Neural crest cell (in vitro differentiated cells): ENCODE measurements around the gene APOB. TPM values are rescaled to one million over a fixed set of nuclear protein-coding genes. Genes with fewer than 3 reads are reported as not detected.

Experiments
- DNase-seq: peaks from one replicate; pipeline ENCODE4 v3.0.0; 2021; ENCODE audit warnings: low read depth, mixed read lengths, low spot score
- H3K27ac Mint-ChIP-seq: one replicate; pipeline ENCODE4 v1.8.0; 2021; ENCODE audit warnings: mild to moderate bottlenecking, mixed read lengths; ENCODE audit not compliant: unreplicated experiment
- H3K27me3 Mint-ChIP-seq: 2 replicates; pipeline ENCODE4 v1.8.0; 2021; ENCODE audit warnings: low read depth, mild to moderate bottlenecking, mixed read lengths
- H3K36me3 Mint-ChIP-seq: 2 replicates; pipeline ENCODE4 v1.8.0; 2021; ENCODE audit warnings: low read depth, mild to moderate bottlenecking, mixed read lengths
- H3K4me1 Mint-ChIP-seq: 2 replicates; pipeline ENCODE4 v1.8.0; 2021; ENCODE audit warnings: mixed read lengths
- H3K4me3 Mint-ChIP-seq: one replicate; pipeline ENCODE4 v1.8.0; 2021; ENCODE audit warnings: mild to moderate bottlenecking, mixed read lengths
- H3K9me3 Mint-ChIP-seq: 2 replicates; pipeline ENCODE4 v1.8.0; 2021; ENCODE audit warnings: mixed read lengths
- total RNA-seq: library from RNA; stranded (reverse); gene quantifications from 2 replicates; pipeline ENCODE4 v1.2.1, GENCODE V29; 2021
- TF ChIP-seq, protein P1 (sequence below): fragments of 200-600 bp; sonication (generic); conservative IDR thresholded peaks from 2 replicates; pipeline ENCODE4 v1.5.0; 2021; ENCODE audit warnings: antibody characterized with exemption, mild to moderate bottlenecking

Gene APOB
- total RNA-seq, 1 donor from 2014 or later: 0.09 TPM

DNA sequence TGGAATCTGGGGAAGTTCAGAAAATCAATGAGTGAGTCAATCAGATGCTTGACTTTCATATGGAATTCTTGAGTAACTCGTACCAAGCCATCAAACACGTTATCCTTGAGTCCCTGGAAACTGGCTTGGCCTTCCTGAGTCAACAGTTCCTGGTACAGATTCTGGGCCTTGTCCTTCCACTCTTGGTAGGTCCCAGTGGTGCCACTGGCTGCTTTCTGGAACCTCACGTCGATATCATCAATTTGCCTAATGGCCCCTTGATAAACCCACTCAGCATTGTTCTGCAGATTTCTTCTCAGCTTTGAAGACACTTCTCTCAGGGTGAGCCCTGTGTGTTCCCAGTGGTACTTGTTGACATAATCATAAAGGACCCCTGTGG lies 41.1 kb downstream of the APOB start:
- H3K9me3 Mint-ChIP-seq: no peaks in the 10 kb centered on the region
- H3K27ac Mint-ChIP-seq: no peak overlapping the region
- no peaks in the 10 kb centered on the region for H3K36me3 Mint-ChIP-seq
- H3K27me3 Mint-ChIP-seq: peaks cover 41% of the 10 kb centered on the region
- no peak for DNase-seq
- TF ChIP-seq, protein P1, sequence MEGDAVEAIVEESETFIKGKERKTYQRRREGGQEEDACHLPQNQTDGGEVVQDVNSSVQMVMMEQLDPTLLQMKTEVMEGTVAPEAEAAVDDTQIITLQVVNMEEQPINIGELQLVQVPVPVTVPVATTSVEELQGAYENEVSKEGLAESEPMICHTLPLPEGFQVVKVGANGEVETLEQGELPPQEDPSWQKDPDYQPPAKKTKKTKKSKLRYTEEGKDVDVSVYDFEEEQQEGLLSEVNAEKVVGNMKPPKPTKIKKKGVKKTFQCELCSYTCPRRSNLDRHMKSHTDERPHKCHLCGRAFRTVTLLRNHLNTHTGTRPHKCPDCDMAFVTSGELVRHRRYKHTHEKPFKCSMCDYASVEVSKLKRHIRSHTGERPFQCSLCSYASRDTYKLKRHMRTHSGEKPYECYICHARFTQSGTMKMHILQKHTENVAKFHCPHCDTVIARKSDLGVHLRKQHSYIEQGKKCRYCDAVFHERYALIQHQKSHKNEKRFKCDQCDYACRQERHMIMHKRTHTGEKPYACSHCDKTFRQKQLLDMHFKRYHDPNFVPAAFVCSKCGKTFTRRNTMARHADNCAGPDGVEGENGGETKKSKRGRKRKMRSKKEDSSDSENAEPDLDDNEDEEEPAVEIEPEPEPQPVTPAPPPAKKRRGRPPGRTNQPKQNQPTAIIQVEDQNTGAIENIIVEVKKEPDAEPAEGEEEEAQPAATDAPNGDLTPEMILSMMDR: no peak
- H3K4me1 Mint-ChIP-seq: no peaks in the 10 kb centered on the region
- H3K4me3 Mint-ChIP-seq: no peak overlapping the region

DNA sequence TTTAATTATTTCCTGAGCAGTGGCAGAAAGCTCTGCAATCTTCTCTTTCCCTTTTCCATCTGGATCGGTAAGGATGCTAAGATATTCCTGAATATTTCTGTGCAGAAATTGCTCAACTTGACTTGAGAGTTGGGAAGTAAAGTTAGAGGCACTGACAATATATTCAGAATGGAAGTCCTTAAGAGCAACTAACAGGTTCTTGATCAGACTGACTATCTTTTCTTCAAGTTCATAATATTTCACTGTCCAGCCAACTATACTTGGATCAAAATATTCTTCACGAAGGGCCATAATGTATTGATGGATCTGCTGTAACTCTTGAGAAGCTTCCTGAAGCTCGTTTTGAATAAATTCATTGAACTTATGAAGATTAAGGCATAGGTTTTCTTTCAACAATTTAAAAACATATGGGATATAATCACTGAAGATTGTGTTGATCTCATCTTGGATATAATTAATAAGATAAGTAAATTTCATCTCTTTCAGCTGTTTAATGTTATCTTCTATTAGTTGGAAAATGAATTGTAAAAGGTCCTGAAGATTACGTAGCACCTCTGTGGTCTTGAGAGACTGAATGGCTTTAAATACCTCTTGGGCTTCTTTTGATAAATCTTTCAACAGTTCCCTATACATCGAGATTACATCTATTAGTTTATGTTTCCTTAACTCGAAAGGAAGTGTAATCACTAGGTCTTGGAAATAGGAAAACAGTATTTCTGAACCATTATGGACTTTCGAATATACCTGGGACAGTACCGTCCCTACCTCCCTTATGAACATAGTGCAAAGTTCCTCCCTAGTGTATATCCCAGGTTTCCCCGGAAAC lies 41.7 kb downstream of the APOB start:
- peaks cover 37% of the 10 kb centered on the region for H3K27me3 Mint-ChIP-seq
- TF ChIP-seq, protein P1: no peak
- no peak overlapping the region for H3K4me3 Mint-ChIP-seq
- no peaks in the 10 kb centered on the region for H3K4me1 Mint-ChIP-seq
- no peaks in the 10 kb centered on the region for H3K9me3 Mint-ChIP-seq
- DNase-seq: no peak
- no peaks in the 10 kb centered on the region for H3K36me3 Mint-ChIP-seq
- H3K27ac Mint-ChIP-seq: no peak overlapping the region

DNA sequence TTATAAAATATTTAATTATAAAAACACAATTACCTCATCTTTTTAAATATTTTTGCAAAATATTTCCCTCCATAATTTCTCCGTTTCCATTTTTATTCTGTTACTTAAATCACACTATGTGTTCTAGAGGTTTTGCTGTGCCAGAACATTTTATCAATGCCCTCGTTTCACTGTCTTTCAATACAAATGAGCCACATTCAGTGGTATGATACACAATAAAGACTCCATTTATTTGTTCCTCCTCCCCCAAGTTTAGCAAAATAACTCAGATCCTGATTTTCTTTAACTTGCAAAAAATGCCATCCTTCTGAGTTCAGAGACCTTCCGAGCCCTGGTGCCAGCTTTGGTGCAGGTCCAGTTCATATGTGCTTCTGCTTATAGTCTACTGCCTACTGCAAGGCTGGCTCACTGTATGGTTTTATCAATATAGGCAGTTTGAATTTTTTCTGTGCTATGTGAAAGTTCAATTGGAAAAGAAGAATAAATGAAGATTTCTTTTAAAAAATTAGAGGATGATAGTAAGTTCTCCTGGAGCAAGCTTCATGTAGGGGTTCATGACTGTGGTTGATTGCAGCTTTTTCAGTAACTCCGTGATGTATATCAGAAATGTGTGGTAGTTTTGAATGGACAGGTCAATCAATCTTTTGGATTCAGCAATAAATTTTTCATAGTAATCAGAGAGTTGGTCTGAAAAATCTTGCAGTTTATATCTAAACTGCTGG lies 42.5 kb downstream of the APOB start:
- H3K27me3 Mint-ChIP-seq: peaks cover 32% of the 10 kb centered on the region
- TF ChIP-seq, protein P1: no peak

DNA sequence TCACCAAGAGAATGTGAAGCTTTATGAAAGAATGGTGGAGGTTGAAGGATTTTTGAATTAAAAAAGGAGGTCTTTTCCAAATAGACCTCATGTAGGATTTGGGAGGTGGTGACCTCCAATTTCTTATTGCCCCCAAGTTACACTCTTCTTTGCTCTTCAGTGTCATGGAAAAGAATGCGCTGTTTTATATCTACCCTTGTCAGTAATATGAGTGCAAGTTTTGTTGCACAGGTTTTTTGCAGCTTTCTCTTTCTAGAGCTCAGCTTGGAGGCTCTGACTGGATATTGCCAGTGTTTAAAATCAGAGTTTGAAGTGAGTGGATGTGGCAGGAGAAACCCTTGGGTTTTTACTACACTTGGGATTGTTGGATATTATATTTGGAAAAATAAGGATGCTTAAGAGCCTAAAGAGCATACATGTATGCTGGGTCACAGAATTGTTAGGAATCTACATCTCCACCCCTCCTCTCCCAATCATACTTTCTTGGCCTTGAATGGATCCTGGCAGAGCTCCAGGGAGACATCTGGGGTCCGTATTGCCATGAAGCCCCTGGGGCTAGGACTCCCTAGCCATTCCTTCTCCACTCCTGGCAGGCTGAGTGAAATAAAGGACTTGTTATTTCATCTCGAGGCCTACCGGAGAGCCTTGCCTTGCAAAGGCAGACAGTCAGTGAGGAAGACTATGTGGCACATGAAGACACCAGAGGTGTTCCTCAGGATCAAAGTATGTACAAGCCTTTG lies 43.8 kb downstream of the APOB start:
- TF ChIP-seq, protein P1: no peak
- Mint-ChIP-seq H3K4me1 (no peaks in the 10 kb centered on the region), H3K4me3 (no peak overlapping the region), H3K27ac (no peak overlapping the region), H3K36me3 (no peaks in the 10 kb centered on the region), H3K27me3 (peaks cover 22% of the 10 kb centered on the region), H3K9me3 (no peaks in the 10 kb centered on the region)
- DNase-seq: no peak

More for the DNA sequence above, 42.5 kb downstream of the APOB start:
- Mint-ChIP-seq H3K27ac (no peak overlapping the region), H3K4me1 (no peaks in the 10 kb centered on the region), H3K9me3 (no peaks in the 10 kb centered on the region), H3K4me3 (no peak overlapping the region), H3K36me3 (no peaks in the 10 kb centered on the region)
- DNase-seq: no peak
